Ascending aorta (tissue), 2 donors: ENCODE results near the gene CCDC9B. TPM values are rescaled to one million over a fixed set of nuclear protein-coding genes. Genes with fewer than 3 reads are reported as not detected.

Experiments used
- DNase-seq, 2 donors: peaks; one replicate each; pipeline ENCODE4 v3.0.0-alpha.2; 2019; ENCODE audit warnings: low spot score in 2 of 2
- H3K27ac ChIP-seq, 2 donors: fragments of 200-600 bp; sonication (generic); one replicate each; pipeline ENCODE4 v1.5.1; 2016 to 2017; ENCODE audit warnings: mild to moderate bottlenecking in 1 of 2
- H3K27me3 ChIP-seq: fragments of 200-600 bp; sonication (generic); one replicate; pipeline ENCODE4 v1.5.1; 2017
- H3K36me3 ChIP-seq, 2 donors: fragments of 200-600 bp; sonication (generic); one replicate each; pipeline ENCODE4 v1.5.1; 2016
- H3K4me1 ChIP-seq, 2 donors: fragments of 200-600 bp; sonication (generic); one replicate each; pipeline ENCODE4 v1.5.1; 2016 to 2017; ENCODE audit warnings: mild to moderate bottlenecking in 1 of 2
- H3K4me3 ChIP-seq, 2 donors: fragments of 200-600 bp; sonication (generic); one replicate each; pipeline ENCODE4 v1.5.1; 2016 to 2017; ENCODE audit warnings: mild to moderate bottlenecking in 1 of 2
- H3K9me3 ChIP-seq, 2 donors: fragments of 200-600 bp; sonication (generic); one replicate each; pipeline ENCODE4 v1.5.1; 2016
- intact Hi-C: fragments of 100-400 bp; cut with DNase I; formaldehyde crosslinking; loops from one replicate; pipeline ENCODE4 v1.15.1; 2023
- total RNA-seq: library from RNA; depleted of rRNA; stranded (reverse); fragments of >200 nt; gene quantifications from one replicate; pipeline ENCODE4 v1.1.0, GENCODE V29; 2016
- TF ChIP-seq, protein P1 (sequence below), 3 experiments: fragments of 200-600 bp in 2 of 3; fragments of 450-650 bp in 1 of 3; sonication (generic) in 2 of 3; IDR thresholded peaks; one replicate each; pipeline ENCODE4 v1.5.1; 2016 to 2019; ENCODE audit warnings: antibody characterized with exemption in 3 of 3, mild to moderate bottlenecking in 1 of 3, moderate library complexity in 1 of 3

Gene CCDC9B
- total RNA-seq, 1 donor from 2014 or later = 55.8 TPM

DNA sequence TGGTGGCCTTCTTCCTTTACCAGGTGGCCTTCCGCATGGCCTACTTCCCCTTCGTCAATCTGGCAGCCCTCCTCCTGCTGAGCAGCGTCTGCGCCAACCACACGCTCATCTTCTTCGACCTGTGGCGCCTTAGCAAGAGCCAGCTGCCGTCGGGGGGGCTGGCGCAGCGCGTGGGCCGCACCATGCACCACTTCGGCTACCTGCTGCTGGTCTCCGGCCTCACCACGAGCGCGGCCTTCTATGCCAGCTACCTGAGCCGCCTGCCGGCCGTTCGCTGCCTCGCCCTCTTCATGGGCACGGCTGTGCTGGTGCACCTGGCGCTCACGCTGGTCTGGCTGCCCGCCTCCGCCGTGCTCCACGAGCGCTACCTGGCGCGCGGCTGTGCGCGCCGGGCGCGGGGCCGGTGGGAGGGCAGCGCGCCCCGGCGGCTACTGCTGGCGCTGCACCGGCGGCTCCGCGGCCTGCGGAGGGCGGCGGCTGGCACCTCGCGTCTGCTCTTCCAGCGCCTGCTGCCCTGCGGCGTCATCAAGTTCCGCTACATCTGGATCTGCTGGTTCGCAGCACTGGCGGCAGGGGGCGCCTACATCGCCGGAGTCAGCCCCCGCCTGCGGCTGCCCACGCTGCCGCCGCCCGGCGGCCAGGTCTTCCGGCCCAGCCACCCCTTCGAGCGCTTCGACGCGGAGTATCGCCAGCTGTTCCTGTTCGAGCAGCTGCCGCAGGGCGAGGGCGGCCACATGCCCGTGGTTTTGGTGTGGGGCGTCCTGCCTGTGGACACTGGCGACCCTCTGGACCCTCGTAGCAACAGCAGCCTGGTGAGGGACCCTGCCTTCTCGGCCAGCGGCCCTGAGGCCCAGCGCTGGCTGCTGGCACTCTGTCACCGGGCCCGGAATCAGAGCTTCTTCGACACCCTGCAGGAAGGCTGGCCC is 27.2 kb upstream of the CCDC9B start:
- TF ChIP-seq, protein P1, sequence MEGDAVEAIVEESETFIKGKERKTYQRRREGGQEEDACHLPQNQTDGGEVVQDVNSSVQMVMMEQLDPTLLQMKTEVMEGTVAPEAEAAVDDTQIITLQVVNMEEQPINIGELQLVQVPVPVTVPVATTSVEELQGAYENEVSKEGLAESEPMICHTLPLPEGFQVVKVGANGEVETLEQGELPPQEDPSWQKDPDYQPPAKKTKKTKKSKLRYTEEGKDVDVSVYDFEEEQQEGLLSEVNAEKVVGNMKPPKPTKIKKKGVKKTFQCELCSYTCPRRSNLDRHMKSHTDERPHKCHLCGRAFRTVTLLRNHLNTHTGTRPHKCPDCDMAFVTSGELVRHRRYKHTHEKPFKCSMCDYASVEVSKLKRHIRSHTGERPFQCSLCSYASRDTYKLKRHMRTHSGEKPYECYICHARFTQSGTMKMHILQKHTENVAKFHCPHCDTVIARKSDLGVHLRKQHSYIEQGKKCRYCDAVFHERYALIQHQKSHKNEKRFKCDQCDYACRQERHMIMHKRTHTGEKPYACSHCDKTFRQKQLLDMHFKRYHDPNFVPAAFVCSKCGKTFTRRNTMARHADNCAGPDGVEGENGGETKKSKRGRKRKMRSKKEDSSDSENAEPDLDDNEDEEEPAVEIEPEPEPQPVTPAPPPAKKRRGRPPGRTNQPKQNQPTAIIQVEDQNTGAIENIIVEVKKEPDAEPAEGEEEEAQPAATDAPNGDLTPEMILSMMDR (IDR thresholded peaks at IDR 0.05) = peak; percentile 84 to 98 (median 85)
- H3K36me3 ChIP-seq = no peaks in the 10 kb centered on the region
- DNase-seq = peak; percentile 67 to 91
- intact Hi-C loops = loop anchor here (1.0 to 5.0 kb wide), 3 partner anchors 39 to 86 kb away; partner anchors contain the start of genes ANKRD63, INAFM2 and IVD
- H3K4me3 ChIP-seq = peak overlapping the region; percentile 41 to 61
- H3K9me3 ChIP-seq = no peaks in the 10 kb centered on the region
- H3K27me3 ChIP-seq = no peaks in the 10 kb centered on the region
- peak overlapping the region in 1 of 2 donors; percentile 24 for H3K27ac ChIP-seq
- H3K4me1 ChIP-seq = peaks cover 10 to 17% of the 10 kb centered on the region in 2 donors

- Histone ChIP-seq H3K4me1 (peaks cover 10 to 17% of the 10 kb centered on the region in 2 donors), H3K36me3 (no peaks in the 10 kb centered on the region), H3K9me3 (no peaks in the 10 kb centered on the region), H3K27me3 (no peaks in the 10 kb centered on the region), H3K27ac (peak overlapping the region in 1 of 2 donors; percentile 24), H3K4me3 (peak overlapping the region in 1 of 2 donors; percentile 61)
- DNase-seq = no peak
- intact Hi-C loops = loop anchor here (5.0 kb wide), 2 partner anchors 40 to 85 kb away; partner anchors contain the start of genes ANKRD63 and IVD
- TF ChIP-seq, protein P1 (IDR thresholded peaks at IDR 0.05) = no peak
These were observed 26.6 kb upstream of the CCDC9B start for GRCh38 chr15:40367371-40367685.

DNA sequence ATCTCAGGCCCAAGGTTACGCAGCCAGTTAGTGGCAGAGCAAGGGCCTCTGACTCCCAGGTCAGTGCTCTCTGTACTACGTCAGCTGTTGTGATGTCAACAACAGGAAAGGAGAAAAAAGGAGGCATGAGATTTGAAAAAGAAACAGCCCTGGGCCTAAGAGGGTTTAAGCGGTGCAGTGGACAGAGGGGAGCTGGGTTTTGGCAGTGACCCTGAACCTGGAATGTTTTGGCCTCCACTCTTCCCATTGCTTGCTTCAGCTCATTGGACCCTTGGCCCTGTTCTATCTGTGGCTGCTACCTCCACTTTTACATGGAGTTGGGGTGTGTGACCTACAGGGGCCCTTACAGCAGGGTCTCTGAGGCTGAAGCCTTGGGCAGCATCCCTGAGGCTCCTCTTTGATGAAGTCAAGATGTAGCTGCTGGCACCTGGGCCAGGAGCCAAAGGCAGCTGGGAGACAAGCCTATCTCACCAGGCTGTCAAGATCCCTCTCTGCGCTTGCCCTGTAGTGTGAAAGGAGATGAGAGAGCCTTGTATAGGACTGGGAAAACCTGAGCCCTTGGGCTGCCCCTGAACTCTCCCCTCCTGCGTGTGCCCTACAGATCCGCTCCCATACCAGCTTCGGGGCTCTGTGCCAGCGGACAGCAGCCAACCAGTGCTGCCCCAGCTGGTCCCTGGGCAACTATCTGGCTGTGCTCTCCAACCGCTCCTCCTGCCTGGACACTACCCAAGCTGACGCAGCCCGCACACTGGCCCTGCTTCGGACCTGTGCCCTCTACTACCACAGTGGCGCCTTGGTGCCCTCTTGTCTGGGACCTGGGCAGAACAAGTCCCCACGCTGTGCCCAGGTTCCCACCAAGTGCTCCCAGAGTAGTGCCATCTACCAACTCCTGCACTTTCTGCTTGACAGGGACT is 26.0 kb upstream of the CCDC9B start:
- intact Hi-C loops = loop anchor here (5.0 kb wide), 2 partner anchors 41 to 84 kb away; partner anchors contain the start of genes ANKRD63 and IVD
- no peaks in the 10 kb centered on the region for H3K9me3 ChIP-seq
- no peaks in the 10 kb centered on the region for H3K36me3 ChIP-seq
- TF ChIP-seq, protein P1 (IDR thresholded peaks at IDR 0.05) = no peak
- DNase-seq = no peak
- peak overlapping the region in 1 of 2 donors; percentile 24 for H3K27ac ChIP-seq
- no peaks in the 10 kb centered on the region for H3K27me3 ChIP-seq
- H3K4me3 ChIP-seq = no peak overlapping the region
- peaks cover 10 to 17% of the 10 kb centered on the region in 2 donors for H3K4me1 ChIP-seq

DNA sequence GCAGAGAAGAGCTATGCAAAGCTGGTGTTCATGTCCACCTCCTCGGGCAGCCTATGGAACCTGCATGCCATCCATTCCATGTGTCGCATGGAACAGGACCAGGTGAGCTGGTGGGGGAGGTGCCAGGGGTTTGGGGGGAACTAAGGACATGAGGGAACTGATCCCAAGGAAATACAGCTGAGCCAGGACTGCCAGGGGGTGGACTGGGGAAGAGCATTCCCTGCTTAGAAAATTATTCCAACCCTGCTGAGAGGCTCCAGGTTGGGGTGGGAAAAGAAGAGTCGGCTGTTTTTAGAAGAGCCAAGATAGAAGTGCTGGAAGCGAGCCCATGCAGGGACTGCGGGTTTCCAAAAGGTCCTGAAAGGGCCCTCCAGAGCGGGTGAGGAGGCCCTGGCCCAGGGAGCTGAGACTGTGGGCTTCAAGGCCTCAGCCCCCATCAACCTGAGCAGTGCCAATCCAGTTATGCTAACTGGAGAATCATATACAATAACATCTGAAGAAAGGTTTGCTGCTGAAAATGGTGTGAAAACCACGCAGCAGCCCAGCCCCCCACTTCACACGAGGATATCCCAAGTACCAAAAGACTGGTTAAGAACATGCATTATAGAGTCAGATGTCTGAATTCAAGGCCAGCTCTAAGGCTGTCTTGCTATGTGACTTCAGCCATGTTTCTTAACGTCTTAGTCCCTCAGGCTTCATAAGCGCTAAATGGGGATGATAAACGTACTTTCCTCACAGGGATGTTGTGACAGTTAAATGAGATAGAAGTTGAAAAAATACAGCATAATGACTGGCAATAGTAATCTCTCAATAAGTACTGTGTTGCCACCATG is 25.1 kb upstream of the CCDC9B start:
- no peaks in the 10 kb centered on the region for H3K36me3 ChIP-seq
- peaks cover 10 to 17% of the 10 kb centered on the region in 2 donors for H3K4me1 ChIP-seq
- H3K27ac ChIP-seq = no peak overlapping the region
- no peak overlapping the region for H3K4me3 ChIP-seq
- no peaks in the 10 kb centered on the region for H3K9me3 ChIP-seq
- TF ChIP-seq, protein P1 (IDR thresholded peaks at IDR 0.05) = no peak
- DNase-seq = no peak
- no peaks in the 10 kb centered on the region for H3K27me3 ChIP-seq
- intact Hi-C loops = loop anchor here (5.0 kb wide), 2 partner anchors 41 to 84 kb away; partner anchors contain the start of genes ANKRD63 and IVD
